Pancreas (tissue), 10 donors: ENCODE data around the gene MAD1L1. TPM values are rescaled to one million over a fixed set of nuclear protein-coding genes. Genes with fewer than 3 reads are reported as not detected.

Source experiments
- ATAC-seq, 4 donors: fragments of 200-7000 bp; cut with Tn5 transposase; one replicate each; pipeline versions ENCODE4 v1.8.0 to v1.9.1; 2020; ENCODE audit warnings: mild to moderate bottlenecking in 4 of 4, moderate library complexity in 4 of 4
- DNase-seq, 6 donors: peaks; one replicate each; pipeline ENCODE4 v3.0.0-alpha.2; 2020
- FAIRE-seq: peaks from 2 replicates; lab custom pipeline; 2012; peaks lifted over from hg19 to GRCh38; lab: Jason Lieb, UNC
- H3K27ac ChIP-seq, 4 donors: fragments of 200-600 bp; sonication (generic); 1 replicate in 3 of 4; 2 replicates in 1 of 4; pipeline versions ENCODE4 v1.5.0 to v1.8.0; 2020
- H3K27me3 ChIP-seq, 4 donors: fragments of 200-600 bp; one replicate each; pipeline ENCODE4 v1.8.0; 2021
- H3K36me3 ChIP-seq, 3 donors: fragments of 200-600 bp; sonication (generic) in 1 of 3; one replicate each; pipeline versions ENCODE4 v1.5.0 to v1.8.0; 2020 to 2021
- H3K4me1 ChIP-seq, 3 donors: fragments of 200-600 bp; one replicate each; pipeline ENCODE4 v1.8.0; 2021
- H3K4me3 ChIP-seq, 4 donors: fragments of 200-600 bp; sonication (generic) in 2 of 4; one replicate each; pipeline versions ENCODE4 v1.5.0 to v1.8.0; 2020 to 2021
- H3K9me3 ChIP-seq, 4 donors: fragments of 200-600 bp; one replicate each; pipeline ENCODE4 v1.8.0; 2021
- WGBS, 2 donors: extraction: QIAGEN DNeasy Blood & Tissue Kit; methylation state at CpG; one replicate each; pipeline ENCODE4 v1.1.7; 2013; 5-methylcytosine and 5-hydroxymethylcytosine counted together
- intact Hi-C, 3 donors: fragments of 100-400 bp; cut with DNase I; formaldehyde crosslinking; loops; one replicate each; pipeline versions ENCODE4 v1.11.1 to v1.14.2; 2022
- polyA plus RNA-seq, 2 donors: library from polyadenylated mRNA; stranded (reverse); fragments of 200-250 nt; gene quantifications; one replicate each; pipeline ENCODE4 v1.2.3, GENCODE V29; 2013
- total RNA-seq, 6 donors: library from RNA; stranded (reverse); fragmentation: NEBNext Ultra II Directional in 4 of 6; extraction: Animal tissue kit (Norgen Biotek cat#: 25700) in 4 of 6; gene quantifications; one replicate each; pipeline versions ENCODE4 v1.2.1 to v1.2.4, GENCODE V29; 2021 to 2023
- TF ChIP-seq, protein P1 (sequence below), 4 donors: fragments of 200-600 bp; sonication (generic) in 3 of 4; IDR thresholded peaks; one replicate each; pipeline versions ENCODE4 v1.5.0 to v1.8.0; 2021; ENCODE audit warnings: antibody characterized with exemption in 4 of 4
- donor health status: healthy with polysubstance abuse.
- donor health status: DM: no; HTN: no; CAD: no; lungs with moderate emphysema.
- donor health status: DM: no; HTN: no; CAD: no.
- donor health status: control.
- donor health status: control.
- donor health status: Bipolar disorder and iron deficiency.
- donor health status: DM: yes; HTN: yes; CAD: no.
- donor health status: DM: no; HTN: no; CAD: no.
- donor health status: DM: no; HTN: no; CAD: no.
- donor health status: DM: yes; HTN: yes; CAD: no.

MAD1L1 gene
- total and polyA plus RNA-seq, 8 donors: 9.8 to 28.2 (median 11.9) TPM

DNA sequence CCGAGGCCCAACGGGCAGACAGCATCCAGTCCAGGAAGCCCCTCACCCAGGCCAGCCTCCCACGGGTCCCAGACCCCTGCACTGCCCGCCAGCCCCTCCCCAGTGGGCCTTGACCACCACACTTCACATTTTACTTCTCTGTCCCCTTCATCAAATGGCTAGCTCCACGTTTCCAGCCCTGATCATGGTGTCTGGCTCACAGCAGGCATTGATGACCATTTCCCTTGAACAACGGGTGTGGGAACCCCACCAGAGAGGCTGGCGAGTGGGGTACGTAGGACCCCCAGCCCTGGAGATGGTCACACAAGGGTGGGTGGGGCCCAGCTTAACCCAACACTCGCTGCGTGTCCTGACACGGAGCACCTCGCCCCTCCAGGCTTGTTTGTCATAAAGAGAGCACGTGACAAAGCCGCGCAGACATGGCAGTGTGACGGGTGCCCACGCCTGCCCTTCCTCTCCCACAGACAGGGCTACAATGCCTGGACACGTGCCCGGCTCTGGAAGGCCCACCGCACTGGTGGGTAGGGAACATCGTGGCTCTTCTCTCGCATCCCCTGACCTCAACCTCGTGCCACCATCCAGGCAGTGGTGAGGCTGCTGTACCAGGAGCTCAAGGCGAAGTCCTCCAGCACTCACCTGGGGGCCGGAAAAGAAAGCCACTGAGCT is 267.7 kb downstream of the MAD1L1 start:
- TF ChIP-seq, protein P1, sequence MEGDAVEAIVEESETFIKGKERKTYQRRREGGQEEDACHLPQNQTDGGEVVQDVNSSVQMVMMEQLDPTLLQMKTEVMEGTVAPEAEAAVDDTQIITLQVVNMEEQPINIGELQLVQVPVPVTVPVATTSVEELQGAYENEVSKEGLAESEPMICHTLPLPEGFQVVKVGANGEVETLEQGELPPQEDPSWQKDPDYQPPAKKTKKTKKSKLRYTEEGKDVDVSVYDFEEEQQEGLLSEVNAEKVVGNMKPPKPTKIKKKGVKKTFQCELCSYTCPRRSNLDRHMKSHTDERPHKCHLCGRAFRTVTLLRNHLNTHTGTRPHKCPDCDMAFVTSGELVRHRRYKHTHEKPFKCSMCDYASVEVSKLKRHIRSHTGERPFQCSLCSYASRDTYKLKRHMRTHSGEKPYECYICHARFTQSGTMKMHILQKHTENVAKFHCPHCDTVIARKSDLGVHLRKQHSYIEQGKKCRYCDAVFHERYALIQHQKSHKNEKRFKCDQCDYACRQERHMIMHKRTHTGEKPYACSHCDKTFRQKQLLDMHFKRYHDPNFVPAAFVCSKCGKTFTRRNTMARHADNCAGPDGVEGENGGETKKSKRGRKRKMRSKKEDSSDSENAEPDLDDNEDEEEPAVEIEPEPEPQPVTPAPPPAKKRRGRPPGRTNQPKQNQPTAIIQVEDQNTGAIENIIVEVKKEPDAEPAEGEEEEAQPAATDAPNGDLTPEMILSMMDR (IDR thresholded peaks at IDR 0.05): no peak
- no peaks in the 10 kb centered on the region for H3K4me1 ChIP-seq
- intact Hi-C loops: no loop called here
- H3K4me3 ChIP-seq: no peak overlapping the region
- FAIRE-seq (no peak), ATAC-seq (no peak), DNase-seq (peak in 1 of 6 donors; percentile 45)
- no peaks in the 10 kb centered on the region for H3K27me3 ChIP-seq
- WGBS, 2 donors: 91 to 93% methylated on average over 25 of the region's 25 CpGs
- H3K36me3 ChIP-seq: no peaks in the 10 kb centered on the region
- no peaks in the 10 kb centered on the region for H3K9me3 ChIP-seq
- H3K27ac ChIP-seq: no peak overlapping the region

DNA sequence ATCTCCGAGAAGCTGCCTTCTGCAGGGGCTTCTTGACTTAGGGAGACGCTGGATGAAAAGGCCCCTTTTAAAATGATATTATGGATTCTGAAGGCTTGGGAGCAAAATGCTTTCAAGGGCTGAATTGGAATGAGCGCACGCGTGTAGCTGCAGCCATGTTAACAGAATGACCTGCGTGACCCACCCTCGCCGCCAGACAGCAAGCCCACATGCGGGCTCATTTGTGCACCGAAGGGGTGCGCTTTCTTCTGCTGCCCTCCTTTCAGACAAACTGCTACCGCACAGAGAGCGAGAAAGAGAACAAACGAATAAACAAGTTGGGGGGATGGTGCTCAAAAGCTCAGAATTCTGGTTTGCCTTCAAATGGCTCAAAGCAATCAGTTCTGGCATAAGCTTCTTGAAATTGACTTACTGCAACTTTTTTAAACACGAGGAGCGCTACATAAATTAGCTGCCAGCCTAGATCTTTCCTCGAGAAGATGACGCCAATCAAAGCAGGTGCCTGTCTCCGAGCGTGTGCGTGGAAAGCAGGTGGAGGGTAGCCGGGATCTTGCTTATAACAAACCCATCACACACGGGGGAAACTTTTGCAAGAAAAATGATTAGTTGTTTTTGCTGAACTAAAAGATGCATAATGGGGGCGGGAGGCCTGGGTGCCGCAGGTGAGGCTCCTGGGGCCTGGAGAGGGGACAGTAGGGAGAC is 268.4 kb downstream of the MAD1L1 start:
- H3K36me3 ChIP-seq: no peaks in the 10 kb centered on the region
- H3K27ac ChIP-seq: no peak overlapping the region
- no peaks in the 10 kb centered on the region for H3K27me3 ChIP-seq
- no peaks in the 10 kb centered on the region for H3K9me3 ChIP-seq
- H3K4me3 ChIP-seq: no peak overlapping the region
- FAIRE-seq (no peak), DNase-seq (peak in 1 of 6 donors; percentile 20), ATAC-seq (no peak)
- WGBS, 2 donors: 91 to 93% methylated on average over 25 of the region's 25 CpGs
- TF ChIP-seq, protein P1 (IDR thresholded peaks at IDR 0.05): no peak
- intact Hi-C loops: no loop called here
- no peaks in the 10 kb centered on the region for H3K4me1 ChIP-seq

DNA sequence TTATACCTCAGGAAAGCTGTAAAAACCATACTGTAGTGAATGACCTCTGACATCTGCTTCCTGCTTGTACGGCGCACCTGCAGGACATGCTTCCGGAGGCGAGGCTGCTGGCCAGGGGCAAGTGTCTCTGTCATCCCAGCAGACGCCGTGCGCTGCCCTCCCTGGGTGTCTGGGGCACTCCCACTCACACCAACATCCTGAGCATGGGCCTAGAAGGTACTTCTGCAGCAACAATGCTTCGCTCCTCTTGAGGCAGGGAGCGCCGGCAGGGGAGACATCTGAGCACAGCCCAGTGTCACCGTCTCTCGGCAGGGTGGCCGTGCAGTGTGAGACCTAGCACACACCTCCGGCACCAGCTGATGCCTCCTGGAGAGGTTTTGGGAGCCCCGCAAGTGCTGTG is 269.2 kb downstream of the MAD1L1 start:
- intact Hi-C loops: no loop called here
- H3K4me3 ChIP-seq: no peak overlapping the region
- DNase-seq: peak in 1 of 6 donors; percentile 39
- H3K36me3 ChIP-seq: no peaks in the 10 kb centered on the region
- H3K27me3 ChIP-seq: no peaks in the 10 kb centered on the region
- H3K4me1 ChIP-seq: no peaks in the 10 kb centered on the region
- TF ChIP-seq, protein P1 (IDR thresholded peaks at IDR 0.05): no peak
- FAIRE-seq: no peak
- no peaks in the 10 kb centered on the region for H3K9me3 ChIP-seq
- no peak overlapping the region for H3K27ac ChIP-seq
- WGBS, 2 donors: 91 to 96% methylated on average over 15 of the region's 15 CpGs
- no peak for ATAC-seq

DNA sequence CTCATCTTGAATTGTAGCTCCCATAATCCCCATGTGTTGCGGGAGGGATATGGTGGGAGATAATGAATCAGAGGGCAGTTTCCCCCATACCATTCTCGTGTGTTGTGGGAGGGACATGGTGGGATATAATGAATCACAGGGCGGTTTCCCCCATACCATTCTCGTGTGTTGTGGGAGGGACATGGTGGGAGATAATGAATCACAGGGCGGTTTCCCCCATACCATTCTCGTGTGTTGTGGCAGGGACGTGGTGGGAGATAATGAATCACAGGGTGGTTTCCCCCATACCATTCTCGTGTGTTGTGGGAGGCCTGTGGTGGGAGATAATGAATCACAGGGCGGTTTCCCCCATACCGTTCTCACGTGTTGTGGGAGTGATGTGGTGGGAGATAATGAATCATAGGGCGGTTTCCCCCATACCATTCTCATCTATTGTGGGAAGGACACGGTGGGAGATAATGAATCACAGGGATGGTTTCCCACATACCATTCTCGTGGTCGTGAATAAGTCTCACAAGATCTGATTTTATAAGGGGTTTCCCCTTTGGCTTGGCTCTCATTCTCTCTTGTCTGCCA is 271.0 kb downstream of the MAD1L1 start:
- FAIRE-seq (no peak), ATAC-seq (no peak), DNase-seq (no peak)
- TF ChIP-seq, protein P1 (IDR thresholded peaks at IDR 0.05): no peak
- H3K4me3 ChIP-seq: no peak overlapping the region
- no peaks in the 10 kb centered on the region for H3K4me1 ChIP-seq
- 93 to 94% methylated on average over 15 of the region's 15 CpGs for WGBS, 2 donors
- H3K27me3 ChIP-seq: no peaks in the 10 kb centered on the region
- H3K36me3 ChIP-seq: no peaks in the 10 kb centered on the region
- intact Hi-C loops: no loop called here
- H3K9me3 ChIP-seq: no peaks in the 10 kb centered on the region
- H3K27ac ChIP-seq: no peak overlapping the region
